ENCODE data around the gene SFXN3.

Gene SFXN3, protein sequence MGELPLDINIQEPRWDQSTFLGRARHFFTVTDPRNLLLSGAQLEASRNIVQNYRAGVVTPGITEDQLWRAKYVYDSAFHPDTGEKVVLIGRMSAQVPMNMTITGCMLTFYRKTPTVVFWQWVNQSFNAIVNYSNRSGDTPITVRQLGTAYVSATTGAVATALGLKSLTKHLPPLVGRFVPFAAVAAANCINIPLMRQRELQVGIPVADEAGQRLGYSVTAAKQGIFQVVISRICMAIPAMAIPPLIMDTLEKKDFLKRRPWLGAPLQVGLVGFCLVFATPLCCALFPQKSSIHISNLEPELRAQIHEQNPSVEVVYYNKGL

GRCh38 chr10:101031128-101031795, at the start of gene SFXN3, which contains the start of gene PDZD7:
Gene SFXN3, plus strand, starts transcription at chr10:101031234. Its CDS starts 3,461 bp downstream, at chr10:101034695.
Gene PDZD7, minus strand, starts transcription at chr10:101031129. Its CDS starts 910 bp downstream, at chr10:101030219.
- DNase-seq, result peak; percentile 34 to 99 (median 90)

GRCh38 chr10:100982916-100983830, 47.9 kb upstream of the SFXN3 start:
- DNase-seq, result no peak

GRCh38 chr10:100983868-100984671, 47.0 kb upstream of the SFXN3 start:
- no peak for DNase-seq

DNA sequence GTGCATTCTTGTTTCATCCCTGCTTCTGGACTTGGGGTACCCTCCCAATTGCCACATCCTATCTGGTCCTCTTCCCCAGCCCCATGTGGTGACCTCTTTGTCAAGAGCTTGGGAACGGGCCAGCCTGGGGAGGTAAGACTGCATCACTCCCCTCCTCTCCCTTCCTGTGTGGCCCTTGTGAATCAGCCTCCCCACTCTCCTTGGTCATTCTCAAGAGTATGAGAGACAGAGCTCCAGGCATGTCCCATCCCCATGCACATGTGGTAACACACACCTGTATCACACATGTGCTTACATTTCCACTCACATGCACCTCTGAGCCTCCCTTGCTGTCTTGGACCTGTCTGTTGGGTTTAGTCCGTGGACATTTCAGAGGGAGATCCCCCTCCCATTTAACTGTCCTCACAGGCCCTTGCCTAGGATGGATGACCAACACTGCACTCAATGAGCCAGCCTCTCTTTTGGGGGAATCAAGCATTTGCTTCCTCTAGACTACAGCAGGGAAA, 46.3 kb upstream of the SFXN3 start:
- DNase-seq, result no peak

- no peak for DNase-seq
These were observed 45.7 kb upstream of the SFXN3 start for GRCh38 chr10:100985336-100985735.

DNA sequence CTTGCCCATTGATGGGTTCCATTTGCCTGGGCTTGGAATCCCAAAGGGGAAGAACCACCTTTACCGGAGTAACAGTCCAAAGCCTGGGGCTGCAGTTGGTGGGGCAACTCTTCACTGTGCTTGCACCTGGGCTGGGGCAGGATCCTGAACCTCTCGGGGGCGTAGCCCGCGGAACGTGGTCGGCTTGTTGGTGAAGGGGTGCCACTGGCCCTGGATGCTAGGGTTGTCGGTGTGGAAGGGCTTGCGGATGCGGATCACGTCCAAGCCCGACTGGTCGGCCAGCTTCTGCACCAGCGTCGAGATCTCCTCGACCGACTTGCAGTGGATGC, 44.4 kb upstream of the SFXN3 start:
- DNase-seq, result no peak

DNA sequence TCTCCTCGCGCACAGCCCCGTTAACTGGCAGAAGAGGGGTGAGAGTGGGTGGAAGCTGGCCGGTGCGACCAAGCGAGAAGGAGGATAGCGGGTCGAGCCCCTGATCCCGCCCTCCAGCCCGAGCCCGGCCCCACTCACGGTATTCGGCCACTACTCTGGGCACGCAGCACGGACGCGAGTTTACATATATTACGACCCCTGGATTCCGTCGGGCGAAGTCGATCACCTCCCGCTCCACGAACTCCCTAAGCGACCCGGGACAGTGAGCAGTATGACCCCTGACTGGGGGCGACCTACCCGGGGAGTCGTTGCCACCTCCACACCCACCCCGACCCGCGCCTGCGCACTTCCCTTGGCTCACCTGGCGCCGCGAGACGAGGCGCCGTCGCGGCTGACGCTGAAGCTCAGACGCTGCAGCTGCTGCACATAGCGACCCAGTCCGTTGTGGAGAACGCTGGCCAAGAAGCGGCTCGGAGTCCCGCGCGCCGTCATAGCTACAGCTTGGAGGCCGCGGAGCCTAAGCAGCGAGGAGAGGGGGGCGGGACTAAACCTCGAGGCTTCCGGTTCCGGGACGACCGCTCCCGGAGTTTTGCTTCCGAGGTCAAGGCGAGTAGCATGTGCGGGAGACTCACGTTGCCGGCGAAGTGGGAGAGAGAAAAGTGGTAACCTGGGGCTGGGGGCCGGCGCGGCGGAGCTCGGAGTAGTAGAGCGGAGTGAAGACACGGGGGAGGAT, 43.9 kb upstream of the SFXN3 start, which contains the start of the genes MRPL43 and TWNK:
MRPL43 (minus strand) TSS at position 546 of the 733 bp plus-strand sequence; CDS start at position 492, 54 bp downstream.
TWNK (plus strand) TSS at position 592 of the 733 bp plus-strand sequence. CDS start 668 bp downstream, outside the sequence.
- DNase-seq, result peak; percentile 42 to 92 (median 80)

DNA sequence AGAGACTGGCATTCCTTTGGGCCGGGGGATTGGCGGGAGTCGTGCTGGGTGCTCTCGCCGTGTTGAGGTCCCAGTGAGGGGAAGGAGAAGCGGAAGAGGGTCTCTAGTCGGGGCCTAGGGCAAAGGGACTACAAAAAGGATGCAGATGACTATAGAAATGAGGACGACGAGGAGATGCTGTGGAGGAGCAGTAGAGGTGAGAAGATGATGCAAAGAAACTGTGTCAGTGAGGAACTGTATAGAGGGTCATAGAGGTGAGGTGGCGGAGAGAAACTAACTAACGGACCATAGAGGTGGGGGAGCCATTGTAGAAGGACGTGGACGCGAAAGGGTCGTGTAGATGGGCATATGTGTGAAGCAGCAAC, 43.4 kb upstream of the SFXN3 start:
- no peak for DNase-seq

DNA sequence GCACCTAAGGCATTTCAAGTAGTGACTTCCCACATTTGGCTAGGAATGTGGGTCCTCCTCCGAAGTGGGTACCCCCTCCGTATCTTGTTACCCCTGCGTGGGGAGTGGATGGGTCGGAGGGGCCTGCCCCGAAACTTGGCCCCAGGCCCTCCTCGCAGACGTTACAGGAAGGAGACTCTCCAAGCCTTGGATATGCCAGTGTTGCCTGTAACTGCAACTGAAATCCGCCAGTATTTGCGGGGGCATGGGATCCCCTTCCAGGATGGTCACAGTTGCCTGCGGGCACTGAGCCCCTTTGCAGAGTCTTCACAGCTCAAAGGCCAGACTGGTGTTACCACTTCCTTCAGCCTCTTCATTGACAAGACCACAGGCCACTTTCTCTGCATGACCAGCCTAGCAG, 42.9 kb upstream of the SFXN3 start:
- no peak for DNase-seq

DNA sequence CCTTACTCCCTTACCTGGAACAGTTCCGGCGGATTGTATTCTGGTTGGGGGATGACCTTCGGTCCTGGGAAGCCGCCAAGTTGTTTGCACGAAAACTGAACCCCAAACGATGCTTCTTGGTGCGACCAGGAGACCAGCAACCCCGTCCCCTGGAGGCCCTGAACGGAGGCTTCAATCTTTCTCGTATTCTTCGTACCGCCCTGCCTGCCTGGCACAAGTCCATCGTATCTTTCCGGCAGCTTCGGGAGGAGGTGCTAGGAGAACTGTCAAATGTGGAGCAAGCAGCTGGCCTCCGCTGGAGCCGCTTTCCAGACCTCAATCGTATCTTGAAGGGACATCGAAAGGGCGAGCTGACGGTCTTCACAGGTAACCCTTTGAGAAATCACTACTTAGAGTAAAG, 41.9 kb upstream of the SFXN3 start:
- no peak for DNase-seq

GRCh38 chr10:100993986-100994708, 36.9 kb upstream of the SFXN3 start:
- peak in 27 of 56 donors; percentile 11 to 69 (median 42) for DNase-seq

DNA sequence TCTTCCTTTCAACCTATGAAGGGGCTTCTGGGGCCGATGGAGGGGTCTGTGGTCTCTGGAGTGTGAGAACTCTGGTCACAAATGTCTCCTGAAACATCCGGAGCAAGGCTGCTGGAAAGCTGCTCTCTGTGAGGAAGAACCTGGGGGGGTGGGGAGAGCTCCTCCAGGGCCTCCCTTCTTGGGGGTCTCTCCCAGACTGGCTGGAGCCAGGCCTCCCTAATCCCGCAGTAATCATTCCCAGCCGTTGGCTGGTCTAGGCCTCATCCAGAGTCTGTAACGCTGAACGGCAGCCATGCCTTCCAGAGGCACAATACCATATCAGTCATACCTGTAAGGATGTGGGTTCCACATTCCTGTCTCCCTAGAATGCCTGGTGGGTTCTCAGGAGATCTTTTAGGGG, 35.9 kb upstream of the SFXN3 start:
- DNase-seq, result no peak

- peak in 3 of 56 donors; percentile 19 to 54 (median 51) for DNase-seq
These were observed 34.2 kb upstream of the SFXN3 start for GRCh38 chr10:100996678-100997359.

DNA sequence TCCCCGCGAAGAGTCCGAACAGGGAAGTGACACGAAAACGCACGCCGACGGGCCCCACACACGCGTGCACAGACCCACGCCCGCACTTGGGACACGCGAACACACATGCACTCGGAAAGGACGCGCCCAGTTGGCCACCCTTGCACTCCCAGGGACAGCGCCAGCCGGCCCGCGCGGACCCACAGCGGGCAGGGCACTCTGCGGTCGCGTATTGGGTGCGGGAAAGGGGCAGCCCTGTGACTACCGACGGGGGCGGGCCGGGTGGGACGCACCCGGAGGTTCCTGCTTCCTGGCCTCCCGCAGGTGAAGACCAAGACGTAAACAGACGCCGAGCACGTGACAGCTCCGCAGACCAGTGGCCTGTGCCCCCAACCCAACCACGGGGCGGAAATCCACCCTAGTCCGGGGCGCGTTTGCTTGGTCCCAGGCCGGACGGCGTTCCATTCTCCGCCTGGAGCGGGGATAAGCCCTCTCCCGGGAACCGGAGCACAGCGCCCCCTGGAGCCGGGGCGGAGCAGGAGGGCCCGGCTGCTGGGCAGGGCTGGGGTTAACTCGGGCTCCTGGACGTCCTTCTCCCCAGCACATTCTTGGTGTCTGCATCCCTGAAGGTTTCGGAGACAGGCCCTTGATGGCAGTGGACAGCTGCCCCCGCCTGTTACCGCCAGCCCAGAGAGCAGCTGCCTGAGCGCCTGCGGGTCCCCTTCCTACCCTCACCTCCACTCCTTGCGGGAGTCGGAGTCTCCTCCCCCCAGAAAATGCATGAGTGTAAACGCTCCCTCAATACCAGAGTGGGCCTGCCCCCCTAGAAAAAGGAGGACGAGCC, 33.5 kb upstream of the SFXN3 start:
- peak in 40 of 56 donors; percentile 37 to 89 (median 72) for DNase-seq

GRCh38 chr10:100998183-100998990, 32.6 kb upstream of the SFXN3 start:
- DNase-seq, result peak; percentile 62 to 93 (median 85)

DNA sequence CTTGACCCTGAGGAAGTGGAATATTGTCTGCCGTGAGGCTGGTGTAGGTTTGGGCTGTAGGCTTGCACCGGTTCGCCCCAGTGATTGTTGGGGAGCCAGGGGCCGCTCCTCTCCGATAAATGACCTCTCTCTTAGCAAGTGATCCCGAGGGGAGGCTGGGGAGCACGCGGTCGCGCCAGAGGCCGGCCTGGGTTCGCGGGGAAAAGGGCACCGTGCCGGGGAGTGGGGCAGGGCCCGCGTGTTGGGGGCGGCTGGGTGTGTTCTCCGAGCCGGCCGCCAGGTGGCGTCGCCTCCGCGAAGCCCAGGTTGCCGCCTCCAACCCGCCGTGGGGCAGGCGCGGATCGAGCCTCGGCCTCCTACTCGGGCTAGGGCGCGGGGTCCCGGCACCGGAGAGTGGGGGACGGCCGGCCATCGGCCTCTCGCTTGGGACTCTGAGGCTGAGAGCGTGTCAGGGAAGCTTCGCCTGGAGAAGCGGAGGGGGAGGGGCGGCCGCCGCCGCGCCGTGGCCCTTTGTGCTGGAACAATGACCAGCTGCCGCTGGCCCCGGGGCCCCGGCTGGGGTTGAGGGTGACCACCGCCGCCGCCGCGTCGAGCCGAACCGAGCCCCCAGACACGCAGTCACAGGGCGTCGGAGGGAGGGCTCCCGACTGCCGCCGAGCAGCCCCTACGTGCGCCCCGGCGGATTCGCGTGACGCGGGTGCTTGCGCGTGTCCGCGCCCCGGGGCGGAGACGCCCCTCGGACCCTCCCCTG, 31.9 kb upstream of the SFXN3 start:
- DNase-seq, result peak in 51 of 56 donors; percentile 44 to 90 (median 75)

Data from amygdala (tissue), 56 donors.